Measurements from ENCODE around the gene ADCY3.

GRCh38 chr2:24813691-24814137 lies 106.3 kb downstream of the ADCY3 start:
- TF ChIP-seq, protein P1, sequence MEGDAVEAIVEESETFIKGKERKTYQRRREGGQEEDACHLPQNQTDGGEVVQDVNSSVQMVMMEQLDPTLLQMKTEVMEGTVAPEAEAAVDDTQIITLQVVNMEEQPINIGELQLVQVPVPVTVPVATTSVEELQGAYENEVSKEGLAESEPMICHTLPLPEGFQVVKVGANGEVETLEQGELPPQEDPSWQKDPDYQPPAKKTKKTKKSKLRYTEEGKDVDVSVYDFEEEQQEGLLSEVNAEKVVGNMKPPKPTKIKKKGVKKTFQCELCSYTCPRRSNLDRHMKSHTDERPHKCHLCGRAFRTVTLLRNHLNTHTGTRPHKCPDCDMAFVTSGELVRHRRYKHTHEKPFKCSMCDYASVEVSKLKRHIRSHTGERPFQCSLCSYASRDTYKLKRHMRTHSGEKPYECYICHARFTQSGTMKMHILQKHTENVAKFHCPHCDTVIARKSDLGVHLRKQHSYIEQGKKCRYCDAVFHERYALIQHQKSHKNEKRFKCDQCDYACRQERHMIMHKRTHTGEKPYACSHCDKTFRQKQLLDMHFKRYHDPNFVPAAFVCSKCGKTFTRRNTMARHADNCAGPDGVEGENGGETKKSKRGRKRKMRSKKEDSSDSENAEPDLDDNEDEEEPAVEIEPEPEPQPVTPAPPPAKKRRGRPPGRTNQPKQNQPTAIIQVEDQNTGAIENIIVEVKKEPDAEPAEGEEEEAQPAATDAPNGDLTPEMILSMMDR (IDR thresholded peaks at IDR 0.05): no peak
- TF ChIP-seq ZFX (IDR thresholded peaks at IDR 0.05; ENCODE audit: borderline replicate concordance): no peak
